Brain pericyte (primary cell): ENCODE measurements around the gene HIVEP3.

Source experiments
- DNase-seq: peaks from one replicate; pipeline ENCODE4 v3.0.0-alpha.2; 2012; ENCODE audit warnings: low read depth, low spot score

HIVEP3 gene

DNA sequence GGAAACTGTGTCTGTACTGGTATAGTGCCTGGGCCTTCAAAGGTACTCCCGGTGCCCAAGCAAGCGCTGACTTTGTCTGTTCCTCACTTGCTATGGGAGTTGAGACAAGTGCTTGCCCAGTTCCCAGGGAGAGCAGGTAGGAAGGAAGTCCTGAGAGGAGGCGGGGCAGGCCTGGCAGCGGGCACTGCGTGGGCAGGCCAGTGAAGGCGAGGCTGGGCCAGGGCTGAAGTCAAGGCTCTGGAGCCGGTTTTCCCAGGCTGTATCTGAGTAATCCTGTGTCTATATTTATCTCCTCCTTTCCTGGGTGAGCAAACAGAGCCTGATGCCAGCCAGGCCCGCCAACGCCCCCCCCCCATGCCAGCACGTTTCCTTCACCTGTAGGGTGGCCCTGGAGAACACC lies 418.3 kb downstream of the HIVEP3 start:
- DNase-seq: no peak

DNA sequence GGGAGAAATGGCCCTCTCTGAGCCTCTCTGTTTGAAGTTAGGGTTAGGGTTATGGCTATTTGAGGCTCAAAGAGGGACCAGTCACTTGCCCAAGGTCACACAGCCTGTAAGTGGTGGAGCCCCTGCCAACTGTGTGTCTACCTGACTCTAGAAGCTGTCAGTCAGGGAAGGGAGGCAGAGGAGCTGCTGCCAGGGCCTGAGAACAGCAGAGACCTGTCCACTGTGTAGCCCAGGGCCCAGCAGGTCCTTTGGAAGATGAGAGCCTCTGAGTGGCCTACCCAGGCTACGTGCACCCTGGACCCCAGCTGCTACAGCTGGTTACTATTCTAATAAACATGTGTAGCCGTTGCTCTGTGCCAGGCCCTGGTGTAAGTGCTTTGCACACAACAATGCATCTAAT lies 419.1 kb downstream of the HIVEP3 start:
- DNase-seq: no peak

DNA sequence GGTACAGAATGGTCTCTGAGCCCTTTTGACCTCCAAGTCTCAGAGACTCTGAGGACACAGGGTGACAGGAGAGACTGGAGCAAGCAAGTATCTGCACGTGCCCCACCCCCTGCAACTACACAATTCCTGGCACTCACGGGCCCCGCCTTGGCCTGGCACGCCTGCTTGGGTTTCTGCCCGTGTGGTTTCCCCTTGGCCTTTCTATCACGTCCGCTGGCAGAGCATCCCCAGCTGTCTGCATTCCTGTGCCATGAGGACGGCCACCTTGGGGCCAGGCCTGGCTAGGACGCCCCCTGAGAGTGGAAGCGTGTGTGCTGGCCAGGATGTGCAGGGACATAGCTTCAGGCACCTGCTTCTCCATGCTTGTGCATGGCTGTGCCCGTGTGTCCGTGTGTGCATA lies 419.9 kb downstream of the HIVEP3 start:
- no peak for DNase-seq

DNA sequence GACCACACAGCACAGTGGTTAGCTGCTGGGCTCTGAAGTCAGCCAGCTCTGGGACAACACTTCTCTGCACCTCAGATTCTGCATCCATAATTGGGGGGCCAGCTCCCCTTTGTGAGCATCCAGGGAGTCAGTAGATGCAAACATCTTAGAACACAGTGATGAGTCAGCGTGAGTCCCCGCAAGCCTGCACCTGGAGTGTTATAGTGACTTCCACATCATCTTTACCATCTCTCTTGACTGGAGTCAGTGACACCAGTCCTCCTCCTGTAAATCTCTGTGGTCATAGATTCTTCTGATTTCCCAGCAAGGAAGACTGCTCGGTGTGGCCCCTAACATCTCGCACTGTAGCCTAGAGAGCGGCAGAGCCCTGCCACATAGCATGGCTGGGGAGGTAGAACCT lies 420.3 kb downstream of the HIVEP3 start:
- no peak for DNase-seq

DNA sequence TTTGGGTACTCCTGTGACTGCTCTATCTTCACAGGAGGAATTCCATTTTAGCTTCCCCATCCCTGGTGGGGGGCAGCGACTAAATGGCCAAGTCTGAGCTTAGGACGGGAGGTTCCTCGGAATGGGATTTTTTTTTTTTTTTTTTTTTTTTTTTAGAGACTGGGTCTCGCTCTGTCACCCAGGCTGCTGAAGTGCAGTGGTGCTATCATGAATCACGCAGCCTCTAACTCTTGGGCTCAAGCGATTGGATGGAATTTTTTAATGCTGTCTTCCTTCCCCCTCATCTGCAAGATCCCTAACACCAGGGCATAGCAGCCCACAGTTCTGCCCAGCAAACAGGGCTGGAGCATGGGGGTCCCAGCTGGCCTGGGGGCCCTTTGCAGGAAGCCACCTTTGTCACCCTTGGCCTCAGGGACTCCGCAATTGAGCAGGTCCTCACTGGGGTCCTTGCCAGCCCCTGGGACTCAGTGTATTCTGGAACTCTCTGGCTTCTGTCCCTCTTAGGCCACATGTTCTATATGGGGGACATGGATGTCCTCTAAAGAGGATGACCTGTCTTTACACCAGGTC lies 421.2 kb downstream of the HIVEP3 start:
- no peak for DNase-seq

DNA sequence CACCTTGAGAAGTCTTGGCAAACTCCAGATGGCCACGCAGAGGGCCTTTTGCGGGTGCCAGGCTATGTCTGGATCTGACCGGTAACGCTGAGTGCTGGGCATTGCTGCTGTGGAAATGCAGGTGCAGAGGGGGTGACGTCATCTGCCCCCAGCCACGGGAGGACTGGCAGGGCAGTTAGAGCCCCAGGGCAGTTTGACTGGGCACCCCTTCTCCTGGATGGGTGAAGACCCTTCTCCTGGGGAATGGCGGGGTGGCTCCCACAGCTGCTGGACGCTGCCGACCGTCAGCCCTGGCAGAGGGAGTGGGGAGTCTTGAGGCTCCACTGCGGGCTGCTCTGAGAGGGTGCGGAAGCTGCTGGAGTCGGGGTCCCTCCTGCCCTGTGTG lies 421.7 kb downstream of the HIVEP3 start:
- no peak for DNase-seq

DNA sequence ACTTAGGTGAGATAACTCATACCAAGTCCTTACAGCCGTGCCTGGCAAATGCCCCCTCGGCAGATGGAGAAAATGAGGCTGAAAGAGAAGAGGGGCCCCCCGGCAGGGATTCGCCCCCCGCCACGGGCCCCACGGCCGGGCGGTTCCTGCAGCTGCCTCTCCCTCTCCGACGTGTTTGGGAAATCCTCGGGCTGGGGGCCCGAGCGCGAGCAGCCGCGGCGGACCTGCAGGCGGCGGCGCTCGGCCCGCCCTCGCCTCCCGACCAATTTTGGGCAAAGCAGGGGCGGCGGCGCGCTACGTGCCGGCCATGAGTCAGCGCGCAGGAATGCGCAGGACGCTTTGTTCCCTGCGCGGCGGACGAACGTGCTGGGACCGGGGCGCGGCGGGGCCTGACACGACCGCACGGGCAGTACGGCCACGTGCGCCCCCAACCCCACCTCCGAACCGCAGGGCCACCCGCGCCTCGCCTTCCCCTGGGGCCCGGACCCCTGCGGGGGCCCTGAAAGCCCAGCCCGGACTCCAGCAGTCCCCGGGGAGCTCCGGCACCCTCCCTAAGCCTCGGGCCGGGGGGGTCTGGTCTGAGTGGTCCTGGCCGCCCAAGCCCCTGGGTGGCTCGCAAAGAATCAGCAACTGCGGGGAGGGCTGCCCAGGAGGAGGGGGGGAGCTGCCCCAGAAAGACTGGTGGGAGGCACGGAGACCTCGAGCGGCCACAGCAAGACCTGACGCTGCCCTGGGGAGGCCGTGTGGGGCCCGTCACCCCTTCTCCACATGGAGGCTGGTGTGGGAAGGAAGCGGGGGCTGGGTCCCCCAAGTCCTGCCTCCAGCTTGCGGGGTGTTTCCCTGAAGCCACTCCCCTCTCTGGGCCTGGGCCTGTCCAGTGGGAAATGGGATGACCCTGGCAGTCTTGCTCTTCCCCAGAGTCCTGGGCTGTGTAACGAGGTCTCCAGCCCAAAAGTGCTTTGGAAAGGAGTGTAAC lies 422.4 kb downstream of the HIVEP3 start:
- no peak for DNase-seq

DNA sequence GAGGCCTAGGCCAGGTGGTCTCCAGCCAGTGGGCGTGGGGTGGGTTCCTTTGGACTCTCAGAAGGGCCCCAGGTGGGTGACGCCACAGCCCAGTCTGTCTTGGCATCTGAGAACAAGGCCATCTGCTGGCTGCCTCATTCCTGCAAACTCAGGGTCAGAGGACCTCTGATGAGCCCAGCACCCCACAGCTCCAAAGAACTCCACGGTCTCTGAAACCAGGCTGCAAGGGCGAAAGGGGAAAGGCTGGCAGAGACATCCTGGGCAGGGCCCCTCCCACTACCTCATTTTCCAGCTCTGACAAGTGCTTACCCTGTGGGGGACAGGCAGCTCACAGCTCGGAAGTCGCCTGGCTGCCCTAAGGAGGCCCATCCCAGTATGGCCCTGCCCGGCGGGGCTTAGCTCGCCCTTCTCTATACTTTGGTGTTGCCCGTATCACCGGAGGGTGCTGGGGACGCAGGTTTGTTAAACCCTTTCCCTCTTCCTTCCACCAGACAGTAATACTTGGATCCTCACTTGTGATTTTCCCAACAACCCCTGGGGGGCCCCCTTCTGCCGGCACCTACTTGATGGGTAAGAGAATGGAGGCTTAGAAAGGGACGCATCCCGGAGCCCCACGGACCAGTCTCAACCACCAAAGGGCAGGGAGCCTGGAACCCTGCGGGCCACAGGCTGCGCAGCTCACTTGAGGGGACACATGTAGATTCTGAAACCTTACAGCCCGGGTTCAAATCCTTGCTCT lies 423.3 kb downstream of the HIVEP3 start:
- DNase-seq: no peak

DNA sequence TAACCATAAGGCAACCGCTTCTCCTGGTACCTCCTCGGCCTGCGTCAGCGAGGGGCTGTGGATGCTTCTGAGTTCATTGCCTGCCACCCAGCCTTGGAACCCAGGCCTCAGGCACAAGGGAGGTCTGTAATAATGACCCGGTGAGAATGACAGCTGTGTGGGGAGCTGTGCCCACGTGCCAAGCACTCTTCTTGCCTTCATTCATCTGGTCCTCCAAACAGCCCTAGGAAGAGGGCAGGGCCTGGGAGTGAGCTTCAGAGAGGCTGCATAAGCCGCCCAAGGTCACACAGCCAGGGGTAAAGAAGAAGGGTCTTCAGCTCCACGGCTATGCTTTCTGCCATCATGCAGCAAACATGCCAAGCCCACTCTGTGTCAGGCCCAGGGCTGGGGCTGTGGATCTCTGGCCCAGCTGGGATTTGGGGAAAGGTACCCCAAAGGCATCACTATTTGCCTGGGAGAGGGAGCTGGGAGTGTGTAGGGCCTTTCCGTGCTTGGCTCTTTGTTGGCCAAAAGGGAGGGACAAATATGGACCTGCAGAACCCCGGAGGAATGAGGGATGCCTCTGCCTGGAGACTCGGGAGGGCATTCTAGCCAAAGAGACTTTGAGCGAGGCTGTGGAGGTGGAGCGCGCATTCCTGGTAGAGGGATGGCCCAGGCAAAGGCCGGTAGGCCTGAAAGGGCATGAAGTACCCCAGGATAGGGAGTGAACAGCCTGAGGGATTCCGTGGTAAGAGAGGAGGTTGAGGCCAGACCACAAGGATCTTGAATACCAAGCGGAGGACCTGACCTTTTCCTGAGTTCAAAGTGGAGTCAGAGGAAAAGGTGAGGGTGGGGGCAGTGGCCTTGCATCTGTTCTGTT lies 424.1 kb downstream of the HIVEP3 start:
- DNase-seq: no peak

DNA sequence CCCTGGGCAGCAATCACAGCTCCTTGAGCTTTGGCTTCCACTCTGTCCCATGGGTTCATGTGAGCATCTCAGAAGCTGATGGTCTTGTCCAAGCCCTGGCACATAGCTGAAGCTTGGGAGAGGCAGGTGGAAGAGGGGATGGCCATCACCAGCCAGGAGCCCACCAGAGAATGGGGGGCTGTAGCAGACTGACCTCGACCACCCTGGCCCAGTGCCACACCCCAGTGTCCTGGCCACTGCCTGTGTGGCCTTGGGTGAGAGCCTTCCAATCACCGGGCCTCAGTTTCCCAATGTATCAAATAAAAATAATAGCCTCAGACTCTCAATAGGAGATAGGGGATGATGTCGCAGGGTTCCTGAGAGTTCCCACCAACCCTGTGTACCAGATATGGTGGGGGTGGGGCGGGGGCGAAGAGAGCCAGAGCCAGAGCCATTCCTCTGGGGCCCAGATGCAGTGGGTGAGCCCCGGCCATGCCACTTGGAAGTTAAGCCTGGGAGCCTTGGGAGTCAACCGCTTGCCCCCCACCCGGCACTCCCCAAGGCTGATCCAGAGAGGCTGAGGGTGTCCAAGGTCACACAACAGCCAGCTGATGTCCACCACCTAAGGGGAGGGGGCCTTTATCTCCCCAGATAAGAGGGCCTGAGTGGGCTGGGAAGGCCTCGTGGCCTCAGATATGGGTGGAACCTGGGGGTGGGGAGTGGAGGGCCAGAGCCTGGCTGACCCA lies 424.9 kb downstream of the HIVEP3 start:
- DNase-seq: no peak

DNA sequence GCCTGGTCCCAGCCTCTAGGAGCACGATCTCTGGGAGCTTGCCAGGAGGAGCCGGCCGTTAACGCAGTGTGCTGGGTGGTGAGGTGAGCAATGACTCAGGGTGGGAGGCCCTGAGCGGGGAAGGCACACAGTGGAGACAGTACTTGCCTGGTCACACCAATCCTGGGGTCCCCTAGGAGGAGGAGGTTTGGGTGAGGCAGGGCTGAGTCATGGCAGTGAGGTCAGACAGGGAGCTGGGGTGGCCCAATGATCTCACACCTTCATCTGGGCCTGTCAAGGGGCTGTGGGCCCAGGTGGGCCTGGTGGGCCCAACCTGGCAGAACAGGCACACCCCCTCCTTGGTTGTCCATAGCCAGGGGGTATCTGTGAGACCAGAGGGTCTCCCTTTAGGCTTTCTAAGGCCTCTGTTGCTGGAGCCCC lies 425.6 kb downstream of the HIVEP3 start:
- DNase-seq: peak; percentile 40

DNA sequence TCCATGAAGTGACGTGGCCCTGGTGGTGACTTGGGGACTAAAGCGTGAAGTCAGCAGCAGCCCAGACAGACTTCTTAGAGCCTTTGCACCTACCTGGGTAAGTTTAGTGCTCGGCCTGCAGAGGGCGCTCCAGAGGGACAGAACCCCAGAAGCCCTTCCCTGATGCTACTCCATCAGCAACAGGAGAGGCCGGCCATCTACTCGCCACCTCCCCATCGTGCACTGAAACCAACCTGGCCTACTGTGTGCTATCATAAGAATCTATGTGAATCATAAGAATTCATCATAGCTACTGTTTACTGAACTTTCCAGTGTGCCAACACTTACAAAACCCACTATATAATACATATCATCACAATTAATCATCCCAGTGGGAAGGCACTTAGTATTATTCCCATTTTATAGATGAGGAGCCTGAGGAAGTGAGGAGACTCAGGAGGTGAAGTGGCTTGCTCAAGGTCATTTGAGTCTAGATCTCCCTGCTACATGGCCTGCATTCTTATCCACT lies 426.3 kb downstream of the HIVEP3 start:
- DNase-seq: no peak

DNA sequence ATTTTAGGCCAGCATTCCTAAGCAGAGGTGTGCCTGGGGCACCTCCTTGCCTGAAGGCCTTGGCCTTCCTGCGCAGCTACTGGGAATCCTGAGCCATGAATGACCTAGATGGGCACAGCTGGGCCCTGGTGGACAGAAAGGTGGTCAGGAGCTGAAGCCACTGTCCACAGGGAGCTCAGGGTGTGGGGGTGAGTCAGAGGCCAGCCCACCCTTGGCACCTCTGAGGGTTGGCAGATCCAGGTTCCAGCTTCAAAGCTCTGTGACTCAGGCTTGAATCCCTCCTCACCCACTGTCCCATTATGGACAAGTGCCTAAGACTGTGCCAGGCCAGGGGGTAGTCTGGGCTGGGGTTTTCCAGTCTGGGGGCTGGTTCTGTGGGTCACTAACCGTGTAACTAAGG lies 427.8 kb downstream of the HIVEP3 start:
- DNase-seq: no peak

DNA sequence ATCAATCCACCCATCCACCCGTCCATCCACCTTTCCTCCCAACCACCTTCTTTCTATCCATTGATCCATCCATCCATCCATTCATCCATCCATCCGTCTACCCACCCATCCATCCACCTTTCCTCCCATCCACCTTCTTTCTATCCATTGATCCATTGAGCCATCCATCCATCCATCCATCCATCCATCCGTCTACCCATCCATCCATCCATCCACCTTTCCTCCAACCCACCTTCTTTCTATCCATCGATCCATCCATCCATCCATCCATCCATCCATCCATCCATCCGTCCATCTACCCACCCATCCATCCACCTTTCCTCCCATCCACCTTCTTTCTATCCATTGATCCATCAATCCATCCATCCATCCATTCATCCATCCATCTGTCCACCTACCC lies 429.2 kb downstream of the HIVEP3 start:
- no peak for DNase-seq

DNA sequence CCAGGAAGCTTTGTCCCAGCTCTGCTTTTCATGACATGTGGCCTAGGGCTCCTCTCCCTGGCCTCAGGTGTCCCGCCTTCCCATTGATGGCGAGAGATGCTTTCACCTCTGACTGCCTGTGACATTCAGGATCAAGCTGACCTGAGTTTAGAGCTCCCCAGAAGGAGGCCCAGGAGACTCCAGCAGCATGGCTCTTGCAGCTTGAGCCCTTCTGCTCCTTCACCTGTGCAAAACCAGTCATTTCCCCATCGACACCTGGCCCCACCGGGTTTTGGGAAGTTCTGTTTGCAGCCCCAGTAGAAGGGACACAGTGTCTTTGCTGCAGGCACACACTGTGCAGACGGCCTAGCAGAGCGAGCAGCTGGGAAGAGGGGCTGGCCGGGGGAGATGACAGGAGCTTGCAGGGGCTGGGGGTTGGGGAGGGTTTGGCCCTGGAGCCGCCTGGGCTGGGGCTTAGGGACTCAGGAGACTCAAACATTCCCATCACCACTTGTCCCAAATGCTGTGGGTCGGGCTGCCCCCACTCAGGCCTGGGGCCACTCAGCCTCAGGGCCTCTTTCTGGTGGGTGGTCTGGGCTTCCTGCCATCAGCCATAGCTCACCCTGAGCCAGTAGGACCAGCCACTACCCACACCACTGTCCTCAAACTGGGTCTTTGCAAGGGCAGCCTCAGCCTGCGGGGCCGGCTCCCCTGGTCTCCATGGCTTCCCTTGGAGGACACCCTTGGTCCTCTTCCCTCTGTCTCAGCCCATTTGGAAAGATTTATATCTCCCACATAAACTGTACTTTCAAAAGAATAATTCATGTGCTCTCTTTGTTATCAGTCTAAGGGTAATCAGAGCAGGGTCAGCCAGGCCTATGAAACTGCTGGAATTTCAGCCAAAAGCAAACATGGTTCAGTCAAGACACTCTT lies 430.4 kb downstream of the HIVEP3 start:
- no peak for DNase-seq

DNA sequence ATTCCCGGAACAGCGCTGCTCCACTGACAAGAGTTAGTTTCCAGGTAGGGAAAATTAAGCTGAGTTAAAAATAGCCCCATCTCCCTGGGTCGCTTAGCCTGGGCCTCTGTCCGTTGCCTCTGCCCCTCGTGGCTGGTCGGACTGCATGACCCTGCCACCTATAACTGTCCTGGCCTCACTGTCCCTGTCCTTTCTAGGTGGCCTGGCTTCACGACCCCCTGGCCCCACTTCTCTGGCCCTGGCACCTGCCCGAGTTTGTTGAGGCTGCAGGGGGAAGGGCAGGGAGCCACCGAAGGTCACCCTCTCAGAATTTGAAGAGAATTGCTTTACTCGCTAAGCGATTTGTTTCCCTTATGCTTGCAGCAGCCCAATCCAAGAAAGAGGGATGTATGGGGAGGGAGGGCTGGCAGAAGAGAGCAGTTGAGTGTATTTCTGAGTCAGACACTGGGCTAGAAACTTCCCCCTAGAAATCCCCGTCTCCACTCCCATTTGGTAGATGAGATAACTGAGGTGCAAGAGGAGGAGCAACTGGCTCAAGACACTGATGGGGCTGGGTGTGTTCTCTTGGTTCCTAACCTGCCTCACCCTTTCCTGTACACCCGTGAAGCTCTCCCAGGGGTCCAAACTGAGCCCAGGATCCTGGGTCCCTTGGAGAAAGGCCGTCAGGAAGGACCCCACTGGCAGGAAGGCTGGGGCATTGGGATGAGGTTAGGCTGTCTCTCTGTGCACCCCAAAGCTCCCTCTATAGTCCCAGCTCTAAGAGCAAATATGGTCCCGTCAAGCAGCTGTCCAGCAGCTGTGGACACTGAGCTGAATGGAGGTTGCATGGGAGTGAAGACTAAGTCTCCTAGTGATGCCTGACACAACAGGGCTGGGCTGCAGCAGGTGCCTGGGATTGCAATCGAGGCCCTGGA lies 431.3 kb downstream of the HIVEP3 start:
- no peak for DNase-seq

DNA sequence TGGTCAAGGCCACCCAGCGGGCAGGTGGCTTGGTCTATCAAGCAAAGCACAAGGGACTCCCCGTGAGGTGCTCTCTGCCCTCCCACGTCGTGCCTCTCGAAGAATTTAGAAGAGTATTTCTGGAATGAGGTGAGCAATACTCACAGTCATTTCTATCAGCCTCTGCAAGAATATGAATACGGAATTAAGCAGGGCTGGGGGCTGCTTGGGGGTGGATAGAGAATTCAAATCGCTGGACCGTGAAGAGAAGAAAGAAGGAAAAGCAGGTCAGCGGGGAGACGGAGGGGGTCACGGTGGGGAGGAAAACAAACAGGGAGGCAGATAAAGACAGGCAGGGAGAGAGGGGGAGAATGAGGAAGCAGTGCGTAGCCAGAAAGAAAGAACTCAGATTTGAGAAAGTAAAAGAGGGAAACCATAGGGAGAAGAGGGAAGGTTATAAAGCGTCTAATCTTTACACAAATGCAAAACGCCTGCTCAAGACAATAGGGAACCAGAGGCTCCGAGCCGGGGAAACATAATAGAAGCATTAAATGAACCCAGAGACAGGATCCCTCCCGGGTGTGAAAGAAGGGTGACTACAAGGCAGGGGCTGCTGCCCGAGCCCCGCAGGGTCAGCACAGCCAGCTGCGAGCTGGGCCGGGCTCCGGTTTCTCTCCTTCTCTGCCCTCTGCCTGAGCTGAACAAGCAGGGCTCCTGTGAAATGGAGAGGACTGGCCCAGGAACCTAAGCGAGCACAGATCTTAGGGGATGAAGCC lies 432.2 kb downstream of the HIVEP3 start:
- DNase-seq: no peak

DNA sequence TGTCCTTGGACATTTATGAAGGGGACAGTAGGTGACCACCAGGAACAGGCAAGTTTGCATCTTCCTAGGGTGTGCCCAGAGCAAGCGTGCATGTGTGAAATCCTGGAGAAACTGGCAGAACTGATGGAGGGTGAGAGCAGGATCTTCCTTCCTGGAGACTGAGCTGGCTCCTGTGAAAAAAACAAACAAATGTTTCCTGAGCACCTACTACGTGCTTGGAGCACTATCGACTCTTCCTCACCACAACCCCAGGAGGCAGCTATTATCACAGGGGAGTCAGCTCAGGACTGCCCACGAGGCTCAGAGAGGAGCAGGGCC lies 432.7 kb downstream of the HIVEP3 start:
- no peak for DNase-seq
